Epithelial cell of prostate (primary cell): ENCODE measurements around the gene UNG.

ENCODE experiments used
- DNase-seq: peaks from one replicate; pipeline ENCODE4 v3.0.0-alpha.2; 2011; ENCODE audit warnings: low read depth, low spot score
- H3K27ac ChIP-seq: fragments of 450-650 bp; 2 replicates; pipeline ENCODE4 v1.5.1; 2017; ENCODE audit warnings: mild to moderate bottlenecking

UNG gene

DNA sequence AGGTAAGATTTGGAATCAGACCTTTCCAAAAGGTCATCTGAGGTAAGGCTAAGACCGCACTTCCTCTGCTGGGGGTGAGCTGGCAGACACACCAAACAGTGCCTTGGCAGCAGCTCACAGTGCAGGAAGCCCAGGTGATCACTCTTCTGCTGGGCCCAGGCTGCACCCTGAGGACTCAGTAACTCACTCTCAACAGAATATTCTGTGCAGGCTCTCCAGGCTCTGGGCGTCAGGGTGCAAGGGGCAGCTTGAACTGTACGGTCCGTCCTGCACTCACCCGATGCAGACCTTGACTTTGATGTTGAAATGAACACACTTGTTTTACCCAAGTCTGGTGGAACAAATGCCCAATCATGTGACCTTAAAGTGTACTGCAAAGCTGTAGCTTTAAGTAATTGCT is 10.1 kb upstream of the UNG start:
- no peak overlapping the region for H3K27ac ChIP-seq
- no peak for DNase-seq

- no peak for DNase-seq
- H3K27ac ChIP-seq, result no peak overlapping the region
Measured at GRCh38 chr12:109088818-109089217, 8.6 kb upstream of the UNG start.

GRCh38 chr12:109089683-109090082 is 7.7 kb upstream of the UNG start:
- H3K27ac ChIP-seq, result no peak overlapping the region
- DNase-seq, result no peak

- DNase-seq, result no peak
- H3K27ac ChIP-seq, result no peak overlapping the region
Measured at GRCh38 chr12:109092497-109093021, 4.8 kb upstream of the UNG start.

DNA sequence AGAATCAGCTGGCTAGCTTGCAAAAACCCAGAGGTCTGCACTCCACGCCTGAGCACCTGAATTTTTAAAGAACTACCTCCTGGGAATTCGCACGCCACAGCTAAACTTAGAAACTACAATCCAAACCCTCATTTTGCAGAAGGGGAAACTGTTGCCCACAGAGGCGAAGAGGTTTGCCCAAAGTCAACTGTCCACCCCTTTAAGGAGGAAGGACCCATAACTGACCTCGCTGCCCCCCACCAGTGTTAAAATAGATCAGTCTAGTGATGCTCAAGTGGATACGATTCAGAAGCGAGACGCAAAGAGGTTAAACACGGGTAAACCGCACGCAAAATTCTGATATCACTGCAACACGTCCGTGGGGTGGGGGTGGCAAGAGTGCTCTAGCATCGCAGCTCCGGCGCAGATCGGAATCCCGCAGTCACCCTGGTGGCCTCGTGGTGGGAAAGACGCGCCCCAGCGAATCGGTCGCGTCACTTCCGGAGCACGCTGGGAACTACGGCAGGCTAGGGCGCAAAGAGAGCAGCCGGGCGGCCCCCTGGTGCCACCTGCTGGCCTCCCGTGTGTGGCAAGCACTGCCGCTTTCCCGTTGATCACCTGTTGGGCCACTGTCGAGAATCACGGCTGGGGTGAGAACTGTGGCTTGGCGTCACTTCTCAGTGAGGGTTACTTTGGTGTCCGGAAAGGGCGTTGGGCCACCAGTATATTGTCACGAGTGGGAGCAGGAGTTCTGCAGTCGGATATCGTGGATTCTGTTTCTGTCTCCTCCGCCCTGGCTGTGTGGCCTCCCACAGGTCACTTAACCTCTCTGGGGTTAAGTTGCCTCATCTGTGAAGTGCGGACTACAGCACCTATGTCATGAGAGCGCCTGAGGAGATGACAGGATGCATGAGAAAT is 4.1 kb upstream of the UNG start, which contains the start of gene ALKBH2:
Gene ALKBH2 (minus strand): TSS at position 451 of the 897 bp plus-strand sequence. CDS start 686 bp downstream, outside the sequence.
- no peak within 1 kb of the TSS for H3K27ac ChIP-seq
- peak; percentile 54 for DNase-seq

GRCh38 chr12:109097140-109097434 is 310 bp upstream of the UNG start:
- H3K27ac ChIP-seq, result no peak overlapping the region
- no peak for DNase-seq

GRCh38 chr12:109098183-109098604 is 797 bp downstream of the UNG start:
- H3K27ac ChIP-seq, result peak overlapping the region; percentile 62
- DNase-seq, result no peak

GRCh38 chr12:109098651-109099050 is 1.3 kb downstream of the UNG start:
- peak overlapping the region; percentile 62 for H3K27ac ChIP-seq
- DNase-seq, result no peak

GRCh38 chr12:109099431-109100020 is 2.1 kb downstream of the UNG start:
- H3K27ac ChIP-seq, result no peak overlapping the region
- DNase-seq, result no peak

DNA sequence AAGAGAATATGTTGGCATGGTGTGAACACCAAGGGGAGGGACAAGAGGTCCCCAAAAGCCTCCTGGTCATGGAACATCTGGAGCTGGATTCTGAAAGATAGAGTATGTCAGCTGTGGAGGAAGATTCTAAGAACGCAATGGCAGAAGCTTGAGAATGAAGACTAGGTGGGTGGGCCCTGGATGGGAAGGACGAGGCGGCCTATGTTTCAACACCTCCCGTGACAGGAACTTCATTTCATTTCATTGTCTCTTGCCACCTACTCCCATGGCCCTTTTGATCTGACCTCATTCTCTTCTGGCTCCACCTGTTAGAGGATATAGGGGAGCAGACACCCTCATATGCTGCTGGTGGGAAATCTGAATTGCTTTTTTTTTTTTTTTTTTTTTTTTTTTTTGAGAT is 3.3 kb downstream of the UNG start:
- no peak for DNase-seq
- H3K27ac ChIP-seq, result no peak overlapping the region

DNA sequence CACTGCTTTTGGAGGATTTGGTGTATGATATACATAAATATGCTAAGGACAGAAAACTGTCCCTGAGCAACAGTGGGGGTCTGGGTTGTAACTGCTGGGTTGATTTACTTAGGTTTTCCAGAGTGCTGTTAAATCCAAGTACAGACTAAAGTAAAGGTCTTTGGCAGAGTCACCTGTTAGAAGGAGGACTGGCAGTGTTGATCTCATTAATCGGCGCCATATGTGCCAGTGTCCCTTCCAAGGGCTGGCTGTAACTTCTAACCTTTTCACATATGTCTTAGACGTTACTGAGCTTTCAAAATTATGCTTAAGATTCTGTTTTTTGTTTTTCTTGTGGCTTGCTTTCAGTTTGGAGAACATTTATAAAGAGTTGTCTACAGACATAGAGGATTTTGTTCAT is 5.1 kb downstream of the UNG start:
- no peak overlapping the region for H3K27ac ChIP-seq
- DNase-seq, result no peak

DNA sequence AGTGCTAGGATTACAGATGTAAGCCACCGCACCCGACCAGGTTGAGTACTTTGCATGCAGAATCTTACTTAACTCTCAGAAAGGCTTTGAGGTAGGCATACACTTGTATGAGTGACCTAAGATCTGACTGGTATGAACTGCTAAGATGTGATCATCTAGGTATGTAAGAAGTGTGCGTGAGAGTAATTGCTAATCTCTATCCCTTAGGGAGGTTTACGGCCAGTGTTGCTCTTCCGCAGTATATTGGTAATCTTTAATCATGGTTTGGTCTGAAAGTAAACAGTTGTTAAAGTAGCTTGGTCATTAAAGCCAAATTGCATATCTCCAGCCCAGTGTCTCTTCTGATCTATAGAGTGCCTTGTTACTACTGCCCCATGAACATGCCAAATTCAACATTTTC is 7.8 kb downstream of the UNG start:
- no peak overlapping the region for H3K27ac ChIP-seq
- no peak for DNase-seq

GRCh38 chr12:109109746-109110350 is 12.5 kb downstream of the UNG start:
- H3K27ac ChIP-seq, result no peak overlapping the region

DNA sequence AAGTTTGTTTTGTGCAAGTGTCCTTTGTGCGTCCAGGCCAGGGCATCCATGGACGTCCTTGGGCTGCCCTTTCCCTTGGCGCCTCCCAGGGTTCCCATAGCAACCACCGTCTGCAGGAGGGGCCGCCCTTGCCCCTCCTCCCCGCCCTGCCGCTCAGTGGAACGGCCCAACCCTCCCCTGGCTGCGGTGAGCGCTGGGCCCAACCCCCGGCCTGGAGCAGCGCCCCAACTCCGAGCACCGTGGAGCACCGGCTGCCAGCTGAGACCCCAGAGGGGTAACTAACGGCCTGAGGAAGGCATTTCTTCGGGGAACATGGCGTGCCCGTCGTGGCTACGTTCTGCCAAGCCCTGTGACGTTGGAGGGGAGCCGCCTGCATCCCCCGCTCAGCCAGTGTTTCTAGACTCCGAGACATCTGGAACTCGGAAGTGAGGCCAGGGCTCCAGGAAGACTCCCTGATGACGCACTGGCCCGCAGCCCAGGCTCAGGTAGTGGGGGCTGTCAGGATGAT is 13.6 kb downstream of the UNG start:
- peak overlapping the region; percentile 64 for H3K27ac ChIP-seq
- DNase-seq, result no peak

More at GRCh38 chr12:109109746-109110350, 12.5 kb downstream of the UNG start:
- no peak for DNase-seq

- no peak overlapping the region for H3K27ac ChIP-seq
- no peak for DNase-seq
Measured at GRCh38 chr12:109112720-109113465, 15.5 kb downstream of the UNG start.

GRCh38 chr12:109113661-109114321 is 16.4 kb downstream of the UNG start:
- H3K27ac ChIP-seq, result no peak overlapping the region
- DNase-seq, result no peak

GRCh38 chr12:109114644-109115043 is 17.2 kb downstream of the UNG start:
- no peak for DNase-seq
- no peak overlapping the region for H3K27ac ChIP-seq

- H3K27ac ChIP-seq, result no peak overlapping the region
- DNase-seq, result no peak
Measured at GRCh38 chr12:109115404-109115757, 18.0 kb downstream of the UNG start.

DNA sequence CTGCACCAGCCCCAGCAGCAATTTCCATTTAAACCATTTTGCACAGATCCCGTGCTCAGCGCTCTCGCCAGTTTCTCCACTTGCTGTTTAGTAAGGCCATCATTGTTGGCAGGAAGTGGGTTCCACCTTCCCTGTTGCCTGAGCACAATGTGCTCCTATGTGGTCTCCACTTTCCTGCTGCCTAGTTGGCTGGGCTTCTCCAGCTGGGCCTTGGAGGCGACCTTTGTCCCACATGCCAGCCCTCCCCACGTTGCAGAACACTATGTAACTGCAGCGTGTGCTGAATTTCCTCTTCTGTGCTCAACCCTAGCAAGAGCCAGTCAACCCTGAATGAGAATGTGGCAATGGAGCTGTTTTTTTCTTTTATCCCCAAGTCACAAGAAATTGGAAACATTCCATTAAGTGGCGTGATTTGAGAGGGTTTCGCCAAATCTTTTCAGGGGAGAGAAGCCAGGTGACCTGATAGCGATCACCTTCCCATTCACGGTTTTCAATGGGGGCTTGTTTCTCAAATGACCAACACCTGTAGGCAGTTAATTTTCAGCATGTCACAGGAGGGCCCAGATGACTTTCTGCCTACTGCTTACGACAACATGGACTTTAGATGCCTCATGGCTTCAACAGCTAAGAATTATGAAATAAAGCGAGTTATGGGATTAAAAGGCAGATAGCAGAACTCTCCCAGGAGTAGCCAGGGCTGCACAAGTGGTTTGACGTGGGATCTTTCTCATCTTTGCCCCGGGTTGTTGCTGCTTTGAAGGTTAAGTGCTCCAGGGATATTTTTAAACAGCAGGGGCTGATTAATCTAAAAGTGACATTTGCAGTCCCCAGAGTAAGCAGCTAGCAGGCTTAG is 18.6 kb downstream of the UNG start, which contains the start of gene ACACB:
Gene ACACB (plus strand): TSS at position 830 of the 853 bp plus-strand sequence. CDS start 22,819 bp downstream, outside the sequence.
- no peak for DNase-seq
- H3K27ac ChIP-seq, result no peak within 1 kb of the TSS
